ENCODE measurements around the gene LRP5. TPM values are rescaled to one million over a fixed set of nuclear protein-coding genes. Genes with fewer than 3 reads are reported as not detected.
"Not testable (repeated sequence)": the region's sequence is repeated elsewhere in the genome, so short reads cannot be mapped to it uniquely, and the experiment has no call there.

The LRP5 gene
- total RNA-seq, 1 donor from 2014 or later: 15.1 TPM

DNA sequence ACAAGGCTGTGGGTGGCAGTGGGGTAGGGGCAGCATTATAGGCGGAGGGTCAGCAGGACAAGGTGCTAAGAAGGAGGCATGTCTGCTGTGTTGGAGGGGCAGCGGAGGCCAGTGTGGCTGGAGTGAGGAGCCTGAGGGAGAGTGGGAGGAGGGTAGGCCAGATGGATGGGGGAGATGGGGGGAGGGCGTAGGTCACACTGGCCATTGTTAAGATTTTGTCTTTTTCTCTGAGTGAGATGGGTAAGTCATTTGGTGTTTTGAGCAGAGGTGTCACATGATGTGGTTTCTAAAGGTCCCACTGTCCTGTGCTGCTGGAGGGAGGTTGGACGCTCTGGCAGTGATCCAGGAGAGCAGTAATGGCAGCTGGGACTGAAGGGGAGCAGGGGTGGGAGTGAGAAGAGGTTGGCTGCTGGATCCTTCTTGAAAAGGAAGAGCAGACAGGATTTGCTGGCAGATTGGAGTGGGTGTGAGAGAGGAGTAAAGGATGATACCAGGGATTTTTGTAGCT, 158.0 kb downstream of the LRP5 start:
- peak; percentile 46 for DNase-seq

- no peak for DNase-seq
Measured at GRCh38 chr11:68471360-68472340, 159.3 kb downstream of the LRP5 start.

DNA sequence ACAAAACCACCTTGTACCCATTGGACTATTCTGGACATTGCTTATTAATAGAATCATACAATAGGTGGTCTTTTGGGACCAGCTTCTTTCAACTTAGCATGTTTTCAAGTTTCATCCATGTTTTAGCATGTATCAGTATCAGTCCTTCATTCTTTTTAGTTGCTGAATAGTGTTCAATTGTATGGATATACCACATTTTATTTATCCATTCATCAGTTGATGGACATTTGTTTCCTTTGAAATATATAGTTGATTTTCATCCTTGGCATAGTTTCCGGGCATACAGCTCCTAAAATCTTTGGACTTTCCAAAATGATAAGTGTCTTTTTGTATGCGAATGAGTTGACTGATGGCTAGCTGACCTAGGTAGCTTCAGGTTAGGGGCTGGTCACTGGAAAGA, 160.4 kb downstream of the LRP5 start:
- no peak for DNase-seq

DNA sequence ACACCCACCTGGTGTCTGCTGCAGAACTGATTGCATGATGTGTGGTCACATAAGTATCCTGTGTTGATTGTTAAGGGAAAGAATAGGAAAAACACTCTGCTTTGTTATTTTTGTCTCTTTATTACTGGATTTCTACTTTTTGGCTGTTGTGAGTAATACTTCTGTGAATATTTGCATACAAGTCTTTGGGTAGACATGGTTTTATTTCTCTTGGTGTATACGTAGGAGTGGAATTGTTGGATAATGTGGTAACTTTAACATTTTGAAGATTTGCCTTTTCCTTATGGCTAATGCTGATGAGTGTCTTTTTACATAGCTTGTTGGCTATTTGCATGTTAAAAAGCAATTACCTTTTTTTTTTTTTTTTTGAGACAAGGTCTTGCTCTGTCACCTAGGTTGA, 161.3 kb downstream of the LRP5 start:
- no peak for DNase-seq

DNA sequence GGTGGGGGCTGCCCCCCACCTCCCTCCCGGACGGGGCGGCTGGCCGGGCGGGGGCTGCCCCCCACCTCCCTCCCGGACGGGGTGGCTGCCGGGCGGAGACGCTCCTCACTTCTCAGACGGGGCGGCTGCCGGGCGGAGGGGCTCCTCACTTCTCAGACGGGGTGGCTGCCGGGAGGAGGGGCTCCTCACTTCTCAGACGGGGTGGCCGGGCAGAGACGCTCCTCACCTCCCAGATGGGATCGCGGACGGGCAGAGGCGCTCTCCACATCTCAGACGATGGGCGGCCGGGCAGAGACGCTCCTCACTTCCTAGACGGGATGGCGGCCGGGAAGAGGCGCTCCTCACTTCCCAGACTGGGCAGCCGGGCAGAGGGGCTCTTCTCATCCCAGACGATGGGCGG, 163.2 kb downstream of the LRP5 start:
- DNase-seq: not testable (repeated sequence)

- no peak for DNase-seq
Measured at GRCh38 chr11:68479390-68479789, 167.0 kb downstream of the LRP5 start.

- DNase-seq: no peak
Measured at GRCh38 chr11:68480193-68480592, 167.8 kb downstream of the LRP5 start.

- no peak for DNase-seq
Measured at GRCh38 chr11:68480852-68481510, 168.6 kb downstream of the LRP5 start.

GRCh38 chr11:68481579-68482240, 169.3 kb downstream of the LRP5 start:
- DNase-seq: no peak

- no peak for DNase-seq
Measured at GRCh38 chr11:68488623-68489022, 176.2 kb downstream of the LRP5 start.

DNA sequence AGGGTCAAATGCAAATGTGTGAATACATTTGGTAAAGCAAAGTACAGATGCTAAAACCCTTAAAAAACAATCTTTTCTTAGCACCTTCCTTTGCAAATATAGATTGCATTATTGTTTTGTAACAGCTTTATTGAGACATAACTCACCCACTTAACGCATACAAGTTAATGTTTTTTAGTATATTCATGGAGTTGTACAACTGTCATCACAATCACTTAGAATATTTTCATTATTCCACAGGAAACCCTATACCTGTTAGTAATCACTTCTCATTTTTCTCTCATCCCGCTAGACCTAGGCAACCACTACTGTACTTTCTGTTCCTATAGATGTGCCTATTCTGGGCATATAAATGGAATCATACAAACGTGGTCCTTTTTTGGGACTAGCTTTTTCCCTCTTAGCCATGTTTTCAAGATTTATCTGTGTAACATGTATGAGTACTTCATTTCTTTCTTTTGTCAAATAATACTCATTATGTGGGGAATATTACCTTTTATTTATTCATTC, 182.9 kb downstream of the LRP5 start:
- no peak for DNase-seq

- no peak for DNase-seq
Measured at GRCh38 chr11:68495872-68496271, 183.5 kb downstream of the LRP5 start.

- DNase-seq: no peak
Measured at GRCh38 chr11:68497761-68498160, 185.4 kb downstream of the LRP5 start.

DNA sequence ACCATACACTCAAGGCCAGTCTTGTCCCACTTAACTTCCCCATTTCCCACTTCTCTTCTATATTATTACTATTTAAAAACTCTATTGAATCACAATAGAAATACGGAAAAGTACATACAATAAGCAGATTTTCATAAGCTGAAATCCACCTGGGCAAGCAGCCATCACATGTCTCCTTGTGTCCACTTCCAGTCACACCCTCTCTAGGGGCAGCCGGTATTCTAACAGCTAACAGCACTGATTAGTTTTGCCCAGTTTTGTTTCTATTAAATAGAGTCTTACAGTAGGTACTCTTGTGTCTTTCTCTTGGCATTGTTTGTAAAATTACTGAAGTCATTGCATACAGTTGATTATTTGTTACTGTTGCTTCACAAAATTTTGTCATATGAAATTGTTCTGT, 185.9 kb downstream of the LRP5 start:
- no peak for DNase-seq

Small RNAs within 50 kb of the gene (small RNA-seq; reads per million reads assigned to genes)
- gene NDUFA3P2: not detected

Other genes starting within 250 kb of the LRP5 start
- 32.8 TPM for gene CHKA, start 191.2 kb upstream of the LRP5 start, total RNA-seq
- 139 TPM for gene KMT5B, start 99.3 kb upstream of the LRP5 start, total RNA-seq
- gene C11orf24, start 40.6 kb upstream of the LRP5 start, total RNA-seq: 10.6 TPM
- 152 TPM for gene PPP6R3, start 148.2 kb downstream of the LRP5 start, total RNA-seq